Measurements from ENCODE around the gene TES.
"Not testable (repeated sequence)": the region's sequence is repeated elsewhere in the genome, so short reads cannot be mapped to it uniquely, and the experiment has no call there.

The TES gene

DNA sequence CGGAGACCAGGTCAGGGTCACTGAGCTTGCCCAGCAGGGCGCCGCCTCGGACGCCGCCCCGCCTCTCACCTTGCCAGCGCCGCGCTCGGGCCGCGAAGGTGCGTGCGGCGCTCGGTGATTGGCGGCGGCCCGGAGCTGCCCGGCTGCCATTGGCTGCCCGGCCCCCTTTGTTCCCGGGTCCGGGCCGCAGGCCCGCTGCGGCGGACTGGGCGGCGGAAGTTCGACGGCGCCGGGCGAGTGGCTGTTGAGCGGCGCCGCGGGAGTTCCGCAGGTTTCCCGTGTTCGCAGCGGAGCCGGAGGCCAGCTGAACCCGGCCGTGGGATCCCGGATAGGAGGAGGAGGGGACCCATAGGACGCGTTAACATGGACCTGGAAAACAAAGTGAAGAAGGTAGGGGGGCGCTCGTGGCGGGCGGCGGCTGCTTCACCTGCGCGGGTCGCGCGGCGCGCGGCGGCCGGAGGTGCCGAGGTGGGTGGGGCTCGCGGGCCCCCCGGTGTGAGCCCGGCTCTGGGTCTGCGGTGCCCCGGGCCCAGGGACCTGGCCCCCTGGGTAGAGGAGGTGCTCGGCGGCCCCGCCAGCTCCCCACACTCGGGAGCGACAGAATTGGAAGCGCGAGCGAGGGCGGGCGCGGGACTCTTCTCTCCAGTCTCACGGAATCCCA is at the start of gene TES:
TSS of gene TES (plus strand) at position 195 of the 661 bp plus-strand sequence. CDS start at position 364, 169 bp downstream.
- peak; percentile 73 for DNase-seq (ENCODE audit: low spot score)

- no peak for DNase-seq (ENCODE audit: low spot score)
Observed at GRCh38 chr7:116161728-116162127, 48.6 kb upstream of the TES start.

GRCh38 chr7:116162254-116162653 is 48.1 kb upstream of the TES start:
- no peak for DNase-seq (ENCODE audit: low spot score)

DNA sequence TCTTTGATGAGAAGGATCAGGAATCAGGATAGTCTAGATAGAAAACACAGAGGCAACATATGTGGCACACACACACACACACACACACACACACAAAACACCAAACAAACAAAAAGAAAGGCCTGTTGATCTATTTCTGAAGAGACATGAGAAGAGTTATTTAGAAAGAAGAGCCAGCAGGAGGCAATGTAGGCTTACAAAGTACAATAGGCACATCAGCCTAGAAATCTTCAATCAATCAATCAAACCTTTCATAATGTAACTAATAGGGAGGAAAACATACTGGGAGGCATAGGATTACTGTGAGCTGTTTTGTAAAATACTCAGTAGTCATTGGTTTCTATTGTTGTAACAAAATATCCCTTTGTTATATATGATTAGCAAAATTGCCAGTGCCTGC is 47.3 kb upstream of the TES start:
- no peak for DNase-seq (ENCODE audit: low spot score)

GRCh38 chr7:116164552-116165306 is 45.6 kb upstream of the TES start:
- DNase-seq (ENCODE audit: low spot score): no peak

DNA sequence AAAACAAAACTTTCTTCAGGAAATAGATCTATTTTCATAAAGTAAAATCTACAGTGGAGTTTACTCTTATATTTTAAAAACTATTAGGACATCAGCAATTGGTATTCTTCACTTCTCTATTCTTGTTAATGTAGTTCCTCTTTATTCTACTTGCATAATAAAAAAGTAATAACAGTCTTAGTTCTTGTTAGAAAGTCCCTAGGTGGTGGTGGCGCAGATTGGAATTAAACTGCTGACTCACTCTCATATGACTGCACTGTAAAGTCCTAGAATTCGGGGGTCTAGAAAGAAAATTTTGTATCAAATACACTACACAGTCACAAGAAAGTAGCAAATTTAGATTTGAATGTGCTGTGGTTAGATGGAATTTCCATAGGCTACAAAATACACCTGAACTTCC is 44.6 kb upstream of the TES start:
- DNase-seq (ENCODE audit: low spot score): no peak

GRCh38 chr7:116166156-116166555 is 44.2 kb upstream of the TES start:
- DNase-seq (ENCODE audit: low spot score): no peak

GRCh38 chr7:116167177-116167576 is 43.2 kb upstream of the TES start:
- no peak for DNase-seq (ENCODE audit: low spot score)

- DNase-seq (ENCODE audit: low spot score): no peak
Observed at GRCh38 chr7:116169060-116169459, 41.3 kb upstream of the TES start.

DNA sequence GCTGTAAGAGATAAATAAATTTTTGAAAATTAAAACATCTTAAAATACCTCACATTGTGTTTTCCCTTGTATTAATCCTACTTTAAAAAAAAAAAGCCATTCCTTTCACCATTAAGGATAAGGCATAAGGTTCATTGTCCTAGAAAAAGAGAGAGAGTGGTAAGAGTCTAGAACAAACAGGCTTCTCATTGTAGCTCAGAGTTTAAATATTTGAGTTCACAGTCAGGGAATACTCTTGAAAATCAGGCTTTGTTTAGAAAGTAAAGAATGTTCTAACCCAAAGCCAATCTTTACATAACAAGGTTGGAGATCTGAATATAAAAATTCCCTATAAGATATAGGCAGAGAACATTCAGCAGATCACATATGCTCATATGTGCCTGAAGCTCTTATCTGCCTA is 40.2 kb upstream of the TES start:
- no peak for DNase-seq (ENCODE audit: low spot score)

GRCh38 chr7:116171094-116171493 is 39.2 kb upstream of the TES start:
- DNase-seq (ENCODE audit: low spot score): no peak

GRCh38 chr7:116172353-116172752 is 38.0 kb upstream of the TES start:
- no peak for DNase-seq (ENCODE audit: low spot score)

- DNase-seq (ENCODE audit: low spot score): no peak
Observed at GRCh38 chr7:116173051-116174028, 37.0 kb upstream of the TES start.

GRCh38 chr7:116175095-116175494 is 35.2 kb upstream of the TES start:
- not testable (repeated sequence) for DNase-seq (ENCODE audit: low spot score)

GRCh38 chr7:116176226-116176625 is 34.1 kb upstream of the TES start:
- no peak for DNase-seq (ENCODE audit: low spot score)

- DNase-seq (ENCODE audit: low spot score): no peak
Observed at GRCh38 chr7:116177009-116177408, 33.3 kb upstream of the TES start.

- DNase-seq (ENCODE audit: low spot score): no peak
Observed at GRCh38 chr7:116180302-116180701, 30.0 kb upstream of the TES start.

DNA sequence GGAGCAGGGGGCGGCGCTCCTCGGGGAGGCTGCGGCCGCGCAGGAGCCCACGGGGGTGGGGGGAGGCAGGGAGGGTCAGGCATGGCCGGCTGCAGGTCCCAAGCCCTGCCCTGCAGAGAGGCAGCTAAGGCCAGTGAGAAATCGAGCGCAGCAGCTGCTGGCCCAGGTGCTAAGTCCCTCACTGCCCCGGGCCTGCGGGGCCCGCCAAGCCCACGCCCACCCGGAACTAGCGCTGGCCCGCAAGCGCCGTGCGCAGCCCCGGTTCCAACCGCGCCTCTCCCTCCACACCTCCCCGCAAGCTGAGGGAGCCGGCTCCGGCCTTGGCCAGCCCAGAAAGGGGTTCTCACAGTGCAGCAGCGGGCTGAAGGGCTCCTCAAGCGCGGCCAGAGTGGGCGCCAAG is 28.3 kb upstream of the TES start:
- no peak for DNase-seq (ENCODE audit: low spot score)

DNA sequence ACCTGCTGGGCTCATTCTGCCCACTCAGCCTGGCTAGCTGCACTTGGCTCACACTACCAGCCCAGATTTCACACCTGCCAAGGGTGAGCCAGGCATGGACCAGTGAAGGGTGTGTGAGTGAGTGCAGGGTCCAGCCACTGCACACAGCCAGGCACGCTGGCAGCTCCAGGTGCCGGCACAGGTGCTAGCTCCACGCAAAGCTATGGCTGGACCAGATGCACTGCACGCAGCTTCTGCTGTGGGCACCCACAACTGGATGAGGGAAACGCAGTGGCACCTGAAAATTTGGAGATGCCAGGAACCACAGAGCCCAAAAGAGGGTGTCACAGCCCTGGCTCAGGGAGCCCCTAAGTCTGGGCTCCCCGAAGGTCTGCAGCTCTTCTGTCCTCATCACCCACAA is 24.9 kb upstream of the TES start:
- DNase-seq (ENCODE audit: low spot score): no peak

GRCh38 chr7:116185956-116186355 is 24.4 kb upstream of the TES start:
- DNase-seq (ENCODE audit: low spot score): no peak

- DNase-seq (ENCODE audit: low spot score): no peak
Observed at GRCh38 chr7:116187400-116187799, 22.9 kb upstream of the TES start.

DNA sequence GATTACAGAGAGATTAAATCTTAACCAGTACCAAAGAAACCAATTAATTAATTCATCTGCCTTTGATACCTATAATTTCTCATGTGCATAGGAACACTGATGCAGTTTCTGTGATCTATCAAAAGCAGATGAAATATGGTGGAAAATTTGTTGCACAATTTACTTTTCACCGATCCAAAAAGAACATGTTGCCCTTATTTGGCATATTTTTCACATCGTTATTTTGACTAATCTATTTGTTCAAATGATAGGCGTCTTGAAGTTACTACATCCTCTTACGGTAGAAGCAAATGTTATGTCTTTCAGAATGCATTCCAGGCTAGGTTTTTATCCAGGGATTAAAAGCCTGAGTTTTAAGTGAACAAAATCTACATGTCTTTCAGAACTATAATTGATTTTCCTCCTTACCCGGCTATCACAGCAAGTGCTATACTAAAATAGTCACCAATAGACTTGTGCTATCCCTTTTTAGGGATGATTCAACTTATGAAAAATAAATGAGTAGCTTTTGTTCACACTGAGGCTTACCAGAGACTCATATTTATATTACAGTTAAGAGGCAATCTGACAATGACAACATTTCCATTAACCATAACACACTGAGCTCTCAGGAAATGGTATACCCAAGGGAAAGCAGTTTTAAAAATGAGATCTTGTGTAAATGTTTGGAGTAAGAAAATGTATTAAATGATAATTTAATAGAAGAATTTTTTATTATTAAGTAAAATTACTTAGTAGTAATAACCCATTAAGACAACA is 16.8 kb upstream of the TES start:
- DNase-seq (ENCODE audit: low spot score): no peak

All from left forelimb (tissue), 1 donor.